RPMI8226 (cell line): Measurements from ENCODE around the gene HSBP1L1.

ENCODE experiments used
- DNase-seq: peaks from one replicate; pipeline ENCODE4 v3.0.0-alpha.2; 2015

HSBP1L1 gene

DNA sequence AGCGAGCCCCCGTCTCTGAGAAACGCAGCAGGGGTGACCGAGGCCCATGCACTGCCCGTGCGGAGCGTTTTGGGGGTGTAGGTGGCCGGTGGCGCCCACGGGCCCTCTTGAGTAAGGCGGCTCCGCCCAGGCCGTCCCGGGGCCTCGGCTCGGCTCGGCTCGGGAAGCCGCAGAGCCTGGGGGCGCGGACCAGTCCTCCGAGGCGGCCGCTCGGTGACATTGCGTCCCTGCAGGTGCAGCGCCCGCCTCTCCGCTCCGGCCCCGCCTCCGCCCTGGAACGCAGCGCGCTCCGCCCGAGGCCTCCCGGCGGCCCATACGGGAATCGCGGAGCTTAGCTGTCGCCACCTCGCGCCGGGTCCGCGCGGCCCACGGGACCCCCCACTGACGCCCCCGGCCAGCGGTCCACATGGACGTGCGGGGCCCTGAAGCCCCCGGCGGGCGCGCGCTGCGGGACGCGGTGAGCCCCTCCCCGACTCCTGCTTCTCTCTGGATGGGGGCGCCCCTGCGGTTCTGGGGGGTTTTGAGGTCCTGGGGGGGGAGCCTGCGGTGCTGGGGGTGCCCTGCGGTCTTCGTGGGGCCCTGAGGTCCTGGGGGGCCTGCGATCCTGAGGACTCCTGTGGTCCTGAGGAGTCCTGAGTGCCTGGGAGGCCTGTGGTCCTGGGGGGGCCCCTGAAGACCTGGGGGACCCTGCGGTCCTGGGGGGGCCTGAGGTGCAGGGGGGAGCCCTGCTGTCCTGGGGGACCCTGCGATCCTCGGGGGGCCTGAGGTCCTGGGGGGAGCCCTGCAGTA is at the start of gene HSBP1L1:
Gene HSBP1L1, plus strand, starts transcription at position 314 of the 789 bp plus-strand sequence. Its CDS starts 93 bp downstream, at position 407.
- peak; percentile 90 for DNase-seq

DNA sequence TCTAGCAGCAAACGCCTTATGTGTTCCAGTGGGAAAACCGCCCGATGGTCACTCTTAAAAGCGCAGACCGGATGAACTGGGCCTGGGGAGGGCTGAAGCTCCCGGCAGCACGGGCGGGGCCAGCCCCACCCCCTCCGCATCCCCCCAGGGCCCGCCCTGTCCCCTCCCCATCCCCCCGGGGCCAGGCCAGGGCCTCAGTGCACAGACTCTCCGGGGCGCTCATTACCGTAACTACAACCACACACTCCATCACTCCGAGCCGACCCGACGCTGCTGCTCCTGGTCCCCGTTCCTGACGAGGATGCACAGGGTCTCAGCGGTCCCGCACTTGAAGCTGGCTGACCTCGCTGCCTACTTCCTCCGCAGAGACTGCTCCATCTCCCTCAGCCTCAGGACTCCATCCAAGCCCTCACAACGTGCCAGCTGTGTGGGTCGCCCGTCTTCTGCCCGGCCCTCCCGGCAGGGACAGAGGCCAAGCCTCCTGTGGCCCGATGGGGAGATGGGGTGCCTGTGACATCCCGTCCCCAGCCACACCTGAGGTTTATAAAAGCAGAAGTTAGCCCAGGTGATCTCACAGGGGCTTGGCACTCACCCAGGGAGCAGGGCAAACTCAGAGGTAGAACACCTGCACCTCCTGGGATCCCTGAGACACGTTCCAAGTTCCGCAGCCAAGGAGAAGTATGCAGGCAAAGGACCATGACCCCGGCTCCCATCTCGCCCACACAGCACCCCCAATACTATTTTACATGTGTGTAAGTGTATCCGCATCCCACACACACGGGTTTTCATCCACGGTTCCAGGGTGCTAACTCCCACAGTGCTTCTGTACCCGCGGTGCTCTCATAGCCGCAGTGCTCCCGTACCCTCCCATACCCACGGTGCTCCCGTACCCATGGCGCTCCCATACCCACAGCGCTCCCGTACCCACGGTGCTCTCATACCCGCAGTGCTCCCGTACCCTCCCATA is 49.0 kb upstream of the HSBP1L1 start:
- peak; percentile 12 for DNase-seq

DNA sequence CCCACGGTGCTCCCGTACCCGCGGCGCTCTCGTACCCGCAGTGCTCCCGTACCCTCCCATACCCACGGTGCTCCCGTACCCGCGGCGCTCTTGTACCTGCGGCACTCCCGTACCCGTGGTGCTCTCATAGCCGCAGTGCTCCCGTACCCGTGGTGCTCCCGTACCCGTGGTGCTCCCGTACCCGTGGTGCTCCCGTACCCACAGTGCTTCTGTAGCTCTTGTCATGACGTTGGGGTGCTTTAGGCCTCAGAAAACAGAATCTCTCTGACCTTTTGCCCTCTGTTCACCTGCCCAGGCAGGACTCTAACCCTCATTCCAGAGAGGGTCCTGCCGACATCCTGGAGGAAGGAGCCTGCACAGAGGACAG is 48.3 kb upstream of the HSBP1L1 start:
- DNase-seq: no peak

DNA sequence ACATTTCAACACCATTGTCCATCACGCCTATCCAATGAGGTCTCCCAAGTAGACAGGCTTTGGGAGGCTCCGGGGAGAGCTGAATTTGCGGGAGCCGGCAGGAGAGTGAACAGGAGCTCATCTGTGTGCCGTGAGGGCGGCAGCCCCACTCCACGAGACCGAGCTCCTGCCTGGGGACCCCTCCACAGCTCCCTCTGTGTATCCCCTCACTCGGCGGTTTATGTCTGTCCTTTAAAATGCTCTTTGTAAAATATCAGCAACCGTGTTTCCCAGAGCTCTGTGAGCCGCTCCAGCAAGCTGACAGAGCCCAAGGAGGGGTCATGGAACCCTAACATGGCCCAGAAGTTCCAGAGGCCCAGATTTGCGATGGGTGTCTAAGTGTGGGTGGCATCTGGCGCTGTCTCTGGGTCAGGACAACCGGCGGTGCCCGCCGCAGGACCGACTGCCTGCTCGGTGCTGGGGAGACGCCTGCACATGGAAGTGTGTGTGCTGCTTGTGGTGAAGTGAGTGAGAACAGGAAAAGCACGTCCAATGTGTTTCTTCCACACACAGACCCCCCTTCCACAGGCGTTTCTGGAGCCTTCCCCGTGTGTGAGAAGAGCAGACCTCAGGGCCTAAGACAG is 47.8 kb upstream of the HSBP1L1 start:
- DNase-seq: no peak

DNA sequence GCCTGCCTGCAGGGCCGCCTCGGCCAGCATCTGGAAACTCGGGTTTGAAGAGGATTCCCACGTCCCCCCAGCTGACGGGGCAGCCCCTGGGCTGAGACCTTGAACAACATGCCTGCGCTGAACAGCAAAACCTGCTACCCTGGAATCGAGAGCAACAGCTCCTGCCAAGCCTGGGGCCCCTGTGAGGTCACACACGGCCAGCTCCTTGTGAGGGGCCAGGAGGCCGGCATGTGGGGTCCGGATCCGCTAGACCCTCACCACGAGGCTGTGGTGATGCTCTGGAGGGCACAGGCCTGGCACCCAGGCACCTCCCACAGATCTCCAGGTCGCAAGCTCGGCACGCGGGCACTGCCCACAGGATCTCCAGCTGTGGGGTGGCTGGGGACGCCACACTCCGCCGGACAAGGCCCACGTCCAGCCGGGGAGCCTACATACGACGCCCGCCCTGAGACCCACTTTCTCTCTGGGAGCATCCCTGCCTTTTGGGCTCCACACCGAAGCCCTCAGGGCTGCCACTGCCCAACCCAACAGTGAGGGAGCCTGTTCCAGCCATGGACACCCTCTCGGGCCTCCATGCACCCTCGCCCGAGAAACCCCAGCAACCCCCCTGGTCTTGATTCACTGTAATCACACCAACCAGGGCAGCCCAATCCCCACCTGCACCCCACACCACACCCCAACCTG is 47.1 kb upstream of the HSBP1L1 start:
- no peak for DNase-seq

DNA sequence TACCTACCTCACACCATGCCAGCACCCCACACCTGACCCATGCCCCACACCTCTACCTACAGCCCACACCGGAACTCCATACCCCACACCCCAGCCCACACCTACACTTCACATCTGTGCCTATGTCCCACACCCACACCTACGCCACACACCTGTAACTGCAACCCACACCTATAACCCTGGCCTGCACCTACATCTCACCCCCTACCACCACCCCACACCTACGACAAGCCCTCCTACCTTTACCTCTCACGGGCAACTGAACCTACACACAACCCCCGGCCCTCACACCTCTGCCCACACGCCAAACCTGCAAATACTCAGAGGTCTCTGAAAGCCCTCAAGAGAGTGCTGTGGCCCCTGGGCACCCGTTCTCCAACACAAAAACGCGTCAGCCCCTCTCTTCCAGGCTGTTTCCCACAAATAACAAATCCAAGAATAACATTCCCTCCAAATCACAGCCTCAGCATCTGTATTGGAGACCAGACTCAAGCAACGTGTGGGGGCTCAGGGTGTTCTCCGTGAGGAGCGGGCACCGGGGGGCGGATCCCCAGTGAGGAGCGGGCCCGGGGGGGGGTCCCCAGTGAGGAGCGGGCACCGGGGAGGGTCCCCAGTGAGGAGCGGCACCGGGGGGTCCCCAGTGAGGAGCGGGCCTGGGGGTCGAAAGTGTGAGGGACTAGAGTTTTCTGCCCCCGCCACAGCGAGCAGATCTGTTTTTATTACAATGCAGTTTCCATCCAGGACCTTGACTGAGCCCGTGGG is 46.4 kb upstream of the HSBP1L1 start:
- DNase-seq: no peak

DNA sequence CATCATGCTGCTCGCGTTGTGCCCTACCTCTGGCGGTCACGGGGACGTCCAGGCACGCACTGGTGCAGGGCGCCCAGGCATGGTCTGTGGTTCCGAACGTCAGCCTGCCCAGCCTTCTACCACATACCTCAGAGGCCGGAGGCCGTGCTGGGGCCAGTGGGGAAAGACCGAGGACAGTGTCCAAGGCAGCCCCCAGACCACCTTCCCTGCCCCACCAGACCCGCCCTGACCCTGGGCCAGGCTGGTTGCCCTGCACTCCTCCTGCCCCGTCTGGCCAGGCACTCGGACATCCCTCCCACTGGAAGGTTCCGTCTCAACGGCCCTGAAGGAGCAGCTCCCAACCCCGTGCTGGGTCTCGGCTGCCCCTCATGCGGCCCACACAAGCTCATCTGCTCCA is 45.8 kb upstream of the HSBP1L1 start:
- no peak for DNase-seq

DNA sequence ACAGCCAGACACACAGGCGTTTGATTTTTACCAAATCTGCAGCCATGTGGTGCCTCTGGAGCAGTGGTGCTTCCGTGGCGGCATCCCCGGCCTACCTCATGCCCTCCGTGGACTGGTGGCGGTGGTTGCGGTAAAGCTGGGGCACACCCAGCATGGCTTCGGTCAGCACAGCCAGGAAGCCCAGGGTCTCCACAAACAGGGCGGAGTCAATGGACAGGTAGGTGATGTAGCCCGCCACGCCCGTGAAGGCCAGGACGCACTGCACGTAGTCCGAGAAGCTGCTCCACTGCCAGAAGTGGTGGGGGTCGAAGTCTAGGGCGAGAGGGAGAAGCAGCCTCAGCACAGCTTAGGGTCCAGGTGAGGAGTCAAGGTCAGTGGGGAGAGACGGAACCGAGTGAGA is 45.4 kb upstream of the HSBP1L1 start:
- no peak for DNase-seq

DNA sequence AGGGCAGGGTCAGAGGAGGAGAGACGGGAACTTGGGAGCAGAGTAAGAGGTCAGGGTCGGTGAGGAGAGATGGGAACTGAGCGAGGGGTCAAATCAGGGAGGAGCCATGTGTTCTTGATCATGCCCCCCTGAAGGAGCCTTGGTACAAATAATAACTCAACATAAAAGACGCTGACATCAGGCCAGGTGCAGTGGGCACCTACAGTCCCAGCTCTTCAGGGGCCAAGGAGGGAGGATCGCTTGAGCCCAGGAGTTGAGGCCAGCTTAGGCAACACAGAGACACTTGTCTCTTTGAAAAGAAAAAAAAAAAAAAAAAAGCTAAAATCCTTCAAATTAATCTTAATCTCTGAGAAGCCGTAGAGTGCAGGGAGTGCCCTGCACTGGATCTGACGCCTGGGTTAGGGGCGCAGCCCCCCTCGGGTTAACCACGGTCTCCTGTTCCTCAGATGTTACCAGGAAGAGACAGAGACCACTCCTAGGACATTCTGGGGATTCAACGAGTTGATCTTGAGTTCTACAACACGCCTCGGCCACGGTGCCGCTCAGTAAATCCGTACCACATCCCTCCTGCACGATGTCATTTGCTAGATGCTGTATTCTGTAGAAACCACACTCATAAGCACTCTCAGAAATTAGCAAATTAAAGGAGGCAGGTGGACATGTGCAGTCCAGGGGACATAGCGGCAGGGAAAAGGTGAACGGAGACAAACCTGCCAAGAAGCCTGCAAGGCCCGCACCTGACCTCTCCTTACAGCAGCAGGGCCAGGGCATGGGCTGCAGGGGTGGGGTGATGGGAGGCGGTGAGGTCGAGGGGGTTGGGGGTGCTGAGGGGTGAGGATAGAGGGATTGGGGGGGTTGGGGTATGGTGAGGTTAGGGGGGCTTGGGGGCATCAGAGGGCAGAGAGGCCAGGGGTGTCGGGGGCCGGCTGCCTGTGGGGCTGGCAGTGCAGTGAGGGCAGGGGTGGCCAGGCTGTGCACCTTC is 42.2 kb upstream of the HSBP1L1 start:
- no peak for DNase-seq

DNA sequence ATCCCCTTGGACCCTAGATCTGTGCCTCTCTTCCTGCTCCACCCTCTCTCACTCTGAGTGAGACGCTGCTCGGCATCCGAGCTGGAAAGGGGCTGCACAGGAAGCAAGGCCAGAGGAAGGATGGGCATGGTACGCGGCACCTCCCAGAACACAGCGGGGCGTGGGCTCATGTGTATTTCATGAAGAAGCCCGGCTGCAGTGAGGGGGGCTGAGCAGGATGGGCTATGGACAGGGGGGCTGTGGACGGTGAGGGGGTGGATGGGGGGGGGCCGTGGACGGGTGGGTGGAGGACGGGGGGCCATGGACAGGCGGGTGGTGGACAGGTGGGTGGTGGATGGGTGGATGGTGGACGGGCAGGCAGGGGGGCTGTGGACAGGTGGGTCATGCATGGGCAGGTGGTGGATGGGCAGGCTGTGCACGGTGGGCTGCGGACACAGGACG is 41.5 kb upstream of the HSBP1L1 start:
- DNase-seq: no peak

DNA sequence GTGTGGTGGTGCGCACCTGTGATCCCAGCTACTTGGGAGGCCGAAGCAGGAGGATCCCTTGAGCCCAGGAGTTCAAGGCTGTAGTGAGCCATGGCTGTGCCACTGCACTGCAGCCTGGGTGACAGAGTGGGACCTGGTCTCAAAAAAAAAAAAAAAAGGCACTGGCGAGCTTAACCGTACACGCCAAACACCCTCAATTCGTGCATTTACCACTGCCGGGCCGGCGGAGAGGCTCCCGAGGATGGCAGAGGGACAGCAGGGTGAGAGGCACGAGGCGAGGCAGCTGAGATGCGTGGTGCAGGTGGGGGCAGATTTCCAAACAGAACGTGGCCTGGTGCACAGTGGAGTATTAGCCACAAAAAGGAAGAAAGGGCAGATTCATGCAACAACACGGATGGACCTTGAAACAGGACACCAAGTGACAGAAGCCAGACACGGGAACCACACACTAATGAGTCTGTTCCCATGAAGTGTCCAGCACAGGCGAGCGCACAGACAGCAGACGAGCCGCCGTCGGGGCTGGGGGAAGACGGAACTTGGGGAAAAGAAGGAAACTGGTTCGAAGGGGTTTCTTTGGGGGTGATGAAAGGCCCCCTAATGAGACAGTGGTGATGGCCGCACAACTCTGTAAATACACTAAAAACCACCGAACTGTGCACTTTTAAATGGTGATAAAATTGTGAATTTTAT is 40.4 kb upstream of the HSBP1L1 start:
- no peak for DNase-seq

DNA sequence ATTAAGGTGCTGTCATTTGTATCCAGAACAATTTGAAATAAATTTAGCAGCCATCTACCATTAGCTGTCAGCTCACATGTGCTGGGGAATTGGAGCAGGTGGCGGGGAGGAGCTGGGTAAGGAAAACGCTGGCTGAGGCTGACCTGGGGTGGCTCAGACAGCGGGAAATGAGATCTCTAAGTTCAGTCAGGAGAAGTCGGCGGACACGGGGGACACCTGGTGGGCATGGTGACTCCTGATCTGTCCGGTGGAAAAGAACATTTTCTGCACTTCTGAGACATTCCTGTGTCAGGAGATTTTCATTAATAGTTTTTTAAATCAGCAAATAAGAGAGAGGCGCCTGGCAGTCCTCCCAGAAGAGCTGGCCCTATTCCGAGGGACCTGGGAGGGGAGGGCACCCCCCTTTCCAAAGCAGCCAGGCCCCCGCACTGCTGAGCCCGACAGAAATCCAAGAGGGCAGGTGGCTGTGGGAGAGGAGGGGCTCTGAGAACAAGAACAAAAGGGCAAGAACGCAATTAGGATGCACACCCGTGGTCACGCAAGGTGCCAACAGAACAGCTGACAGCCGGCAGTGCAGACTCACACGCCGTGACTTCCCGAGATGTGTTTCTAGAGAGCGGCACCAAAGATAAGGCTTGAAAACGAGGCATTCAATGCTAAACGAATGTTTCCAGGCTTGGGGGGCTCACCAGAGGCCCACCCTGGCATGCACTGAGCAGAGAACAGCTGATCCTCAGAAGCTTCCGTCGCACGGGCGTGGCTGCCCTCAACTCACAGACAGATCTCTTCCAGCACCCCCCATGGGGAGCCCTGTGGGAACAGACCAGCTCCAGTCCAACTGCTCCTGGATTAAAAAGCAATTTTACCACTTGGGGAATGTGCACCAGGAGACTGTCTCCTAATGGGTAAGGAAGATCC is 39.4 kb upstream of the HSBP1L1 start:
- DNase-seq: no peak

DNA sequence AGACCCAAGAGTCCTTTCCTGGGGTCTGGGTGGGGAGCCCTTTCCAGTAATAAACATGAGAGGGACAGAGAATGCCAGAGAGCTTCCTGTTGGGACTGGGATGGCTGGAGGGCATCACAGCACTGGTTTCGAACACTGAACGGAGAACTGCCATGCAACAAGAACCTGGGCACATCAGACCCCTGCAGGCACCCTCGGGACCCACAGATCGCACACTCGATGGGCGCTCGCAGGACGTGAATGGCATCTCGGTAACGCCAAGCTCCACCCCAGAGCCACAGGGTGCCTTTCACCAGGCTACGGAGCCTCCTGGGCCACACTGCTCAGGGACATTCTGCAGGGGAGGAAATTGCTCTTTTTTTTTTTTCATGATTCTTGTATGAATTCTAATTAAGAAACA is 38.1 kb upstream of the HSBP1L1 start:
- no peak for DNase-seq

DNA sequence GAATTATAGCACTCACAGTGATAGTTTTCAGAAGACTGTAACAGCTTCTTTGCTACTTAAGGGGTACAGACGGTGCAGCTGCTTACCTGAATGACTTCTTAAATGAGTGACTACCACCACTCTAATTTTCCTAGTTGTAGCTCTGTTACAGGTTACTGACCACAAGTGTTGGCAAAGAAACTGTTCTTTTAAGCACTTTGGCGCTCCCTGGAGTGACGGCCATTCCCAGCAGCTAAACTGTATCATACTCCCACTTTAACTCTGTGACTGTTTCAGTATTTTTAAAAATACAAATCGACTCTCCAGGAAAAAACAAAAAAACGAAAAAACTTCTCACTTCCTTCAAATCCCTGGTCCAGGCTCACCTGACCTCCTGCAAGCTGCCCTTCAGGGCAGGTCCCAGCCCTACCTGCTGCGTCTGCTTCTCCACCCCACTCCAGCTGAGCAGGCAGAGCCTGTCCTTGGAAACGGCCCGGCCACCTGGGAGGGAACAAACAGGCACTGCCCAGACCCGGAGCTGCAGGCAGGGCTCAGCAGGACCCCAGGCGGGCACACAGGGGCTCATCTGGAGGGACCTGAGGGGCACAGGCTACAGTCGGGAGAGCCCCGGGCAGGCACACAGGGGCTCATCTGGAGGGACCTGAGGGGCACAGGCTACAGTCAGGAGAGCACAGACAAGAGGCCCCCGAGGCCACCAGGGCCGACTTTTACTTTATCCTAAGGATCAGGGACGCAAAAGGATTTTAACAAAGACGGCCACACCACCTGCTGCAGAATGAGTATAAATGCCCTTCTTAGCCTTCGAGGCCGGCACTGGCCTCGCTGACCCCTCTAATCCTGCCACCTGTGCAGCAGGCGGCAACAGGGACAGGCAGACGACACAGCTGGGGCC is 37.5 kb upstream of the HSBP1L1 start:
- DNase-seq: no peak

DNA sequence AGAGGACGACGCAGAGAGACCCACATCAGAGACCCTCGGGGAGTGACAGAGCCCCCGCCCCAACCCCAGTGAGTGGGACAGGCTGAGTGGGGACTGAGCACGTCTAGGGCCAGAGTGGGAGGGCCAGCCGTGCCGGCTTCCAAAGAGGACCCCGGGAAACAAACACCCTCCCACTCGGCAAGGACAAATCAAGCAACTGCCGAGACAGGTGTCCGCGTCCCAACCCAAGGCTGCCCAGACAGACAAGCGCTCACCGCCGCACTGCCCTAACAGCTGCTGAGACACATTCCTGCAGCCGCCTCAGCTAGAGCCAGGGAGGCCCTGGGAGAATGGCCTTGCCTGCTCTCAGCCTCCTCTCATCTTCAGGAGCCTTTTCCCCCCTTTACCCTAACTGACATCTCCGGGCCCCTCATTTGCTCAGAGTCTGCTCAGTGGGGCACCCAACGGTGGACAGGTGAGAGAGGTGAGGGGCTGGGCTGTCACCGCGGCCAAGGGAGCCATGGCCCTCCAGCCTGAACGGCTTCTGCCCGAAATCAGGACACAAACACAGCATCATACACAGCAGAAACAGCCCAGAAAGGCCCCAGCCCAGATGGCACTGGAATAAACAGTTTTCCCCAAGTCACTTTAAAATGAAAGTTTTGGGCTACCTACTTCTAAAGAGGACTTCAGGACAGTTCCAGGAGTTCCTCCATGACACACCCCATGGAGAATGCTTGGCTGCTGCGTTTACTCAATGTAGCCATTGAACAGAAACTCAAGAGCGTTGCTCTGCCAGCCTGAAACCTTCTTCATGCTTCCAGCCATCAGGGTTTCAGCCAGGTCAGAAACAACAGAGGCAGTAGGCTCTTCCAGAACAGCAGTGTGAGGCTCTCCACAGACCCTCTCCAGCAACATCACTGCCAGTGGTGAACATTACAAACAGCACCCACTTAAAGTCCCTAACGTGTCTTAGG is 36.6 kb upstream of the HSBP1L1 start:
- no peak for DNase-seq

DNA sequence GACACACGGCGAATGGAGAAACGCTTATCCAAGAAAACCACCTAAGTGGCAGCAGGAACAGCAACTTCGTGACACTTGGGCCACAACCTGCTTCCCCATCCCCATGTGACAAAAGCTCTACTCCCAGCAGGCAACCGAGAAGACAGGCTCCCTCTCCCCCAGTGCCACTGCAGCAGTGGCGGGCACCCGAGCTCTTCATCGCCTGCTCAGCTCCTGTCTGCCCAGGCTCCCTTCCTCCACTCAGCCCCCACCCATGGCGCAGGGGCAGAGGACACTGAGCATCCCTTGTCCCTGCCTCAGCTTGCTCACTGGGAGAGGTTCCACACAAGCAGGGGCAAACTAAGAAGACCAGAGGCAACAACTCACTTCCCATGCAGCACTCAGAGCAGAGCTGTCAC is 35.9 kb upstream of the HSBP1L1 start:
- no peak for DNase-seq
